RWPE1 (cell line): ENCODE data around the gene C1orf198.

ENCODE experiments used
- CTCF ChIA-PET: fragments of 350-600 bp; sonication (Branson Sonifier 250); formaldehyde crosslinking; extraction: SDS; loops from one replicate; lab custom pipeline; 2021; lab: Yijun Ruan, JAX
- POLR2A ChIA-PET: fragments of 400-600 bp; formaldehyde crosslinking; extraction: SDS; loops from one replicate; lab custom pipeline; 2020; ENCODE audit warnings: antibody characterized with exemption; ENCODE audit not compliant: low non-redundant PET; lab: Yijun Ruan, JAX
- DNase-seq: peaks from one replicate; pipeline ENCODE4 v3.0.0; 2012; ENCODE audit warnings: low spot score
- H3K27ac ChIP-seq: fragments of 450-650 bp; 2 replicates; pipeline ENCODE4 v1.5.1; 2017
- CTCF ChIP-seq: fragments of 450-650 bp; conservative IDR thresholded peaks from 2 replicates; pipeline ENCODE4 v1.5.1; 2017; ENCODE audit warnings: low read depth, mild to moderate bottlenecking

C1orf198 gene

GRCh38 chr1:230807561-230808280 is 60.6 kb downstream of the C1orf198 start:
- H3K27ac ChIP-seq: no peak overlapping the region
- ChIA-PET CTCF (interaction anchor here (0.5 to 0.6 kb wide), 3 partner anchors 29 to 181 kb away, joined by 3 read pairs; no protein-coding TSS in a partner anchor), POLR2A (no interaction called here)
- DNase-seq: no peak
- no peak for TF ChIP-seq CTCF

- CTCF ChIA-PET: no interaction called here
- no peak for TF ChIP-seq CTCF
- POLR2A ChIA-PET: no interaction called here
- no peak for DNase-seq
- H3K27ac ChIP-seq: no peak overlapping the region
Observed at GRCh38 chr1:230807029-230807428, 61.3 kb downstream of the C1orf198 start.

- ChIA-PET CTCF (no interaction called here), POLR2A (no interaction called here)
- no peak for DNase-seq
- H3K27ac ChIP-seq: no peak overlapping the region
- no peak for TF ChIP-seq CTCF
Observed at GRCh38 chr1:230806552-230806951, 61.8 kb downstream of the C1orf198 start.

DNA sequence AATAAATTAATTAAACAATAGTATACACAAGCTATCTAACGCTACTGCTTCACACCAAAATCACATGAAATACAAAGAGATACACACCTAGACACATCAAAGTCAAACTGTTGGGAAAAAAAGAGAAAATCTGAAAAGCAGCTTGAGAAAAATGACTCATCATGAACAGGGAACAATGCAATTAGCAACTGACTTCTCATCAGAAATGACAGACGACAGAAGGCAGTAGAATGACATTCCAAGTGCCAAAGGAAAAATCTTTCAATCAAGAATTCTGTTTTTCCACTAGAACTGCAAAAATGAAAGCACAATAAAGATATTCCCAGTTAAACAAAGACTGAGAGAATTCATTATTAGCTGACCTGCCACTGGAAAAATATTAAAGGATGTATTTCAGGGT is 63.9 kb downstream of the C1orf198 start:
- no peak for TF ChIP-seq CTCF
- no peak overlapping the region for H3K27ac ChIP-seq
- no peak for DNase-seq
- CTCF ChIA-PET: interaction anchor here (0.5 kb wide), 1 partner anchor 106 kb away, joined by 3 read pairs; no protein-coding TSS in a partner anchor
- POLR2A ChIA-PET: no interaction called here

- no peak for TF ChIP-seq CTCF
- DNase-seq: no peak
- POLR2A ChIA-PET: no interaction called here
- no peak overlapping the region for H3K27ac ChIP-seq
- CTCF ChIA-PET: interaction anchor here (0.6 kb wide), 1 partner anchor 115 kb away, joined by 5 read pairs; no protein-coding TSS in a partner anchor
Observed at GRCh38 chr1:230800891-230801840, 67.2 kb downstream of the C1orf198 start.

- CTCF ChIA-PET: interaction anchor here (0.7 to 1.7 kb wide), 6 partner anchors 60 to 413 kb away, joined by 3 to 8 read pairs (median 4); no protein-coding TSS in a partner anchor
- POLR2A ChIA-PET: no interaction called here
- no peak for DNase-seq
Observed at GRCh38 chr1:230798491-230798890, 69.8 kb downstream of the C1orf198 start.

More at GRCh38 chr1:230798491-230798890, 69.8 kb downstream of the C1orf198 start:
- no peak for TF ChIP-seq CTCF
- no peak overlapping the region for H3K27ac ChIP-seq
